Left cardiac atrium (tissue), 4 donors: ENCODE results near the gene AKAP11. TPM values are rescaled to one million over a fixed set of nuclear protein-coding genes. Genes with fewer than 3 reads are reported as not detected.

Experiments
- ATAC-seq, 2 donors: fragments of 200-7000 bp; cut with Tn5 transposase; one replicate each; pipeline ENCODE4 v1.9.1; 2020; ENCODE audit warnings: mild to moderate bottlenecking in 2 of 2, moderate library complexity in 2 of 2
- DNase-seq: peaks from one replicate; pipeline ENCODE4 v3.0.0-alpha.2; 2020
- intact Hi-C, 2 donors: fragments of 100-400 bp; cut with DNase I; formaldehyde crosslinking; loops; one replicate each; pipeline versions ENCODE4 v1.14.1 to v1.15.1; 2022 to 2023
- total RNA-seq, 2 donors: library from RNA; stranded (reverse); fragmentation: NEBNext Ultra II Directional; extraction: Animal tissue kit (Norgen Biotek cat#: 25700); gene quantifications; one replicate each; pipeline ENCODE4 v1.2.1, GENCODE V29; 2021
- donor health status: DM: no; HTN: yes; CAD: no.
- donor health status: DM: no; HTN: yes; CAD: no; lungs with severe emphysema.
- donor health status: DM: yes; HTN: yes; CAD: no.
- donor health status: Dilated cardiomyopathy.

AKAP11 gene
- total RNA-seq, 2 donors from 2014 or later, result 21.6 to 33.7 TPM

- DNase-seq (no peak), ATAC-seq (no peak)
- intact Hi-C loops, result no loop called here
Measured at GRCh38 chr13:42370229-42370628, 98.3 kb downstream of the AKAP11 start.

Other genes with a start within 250 kb of the AKAP11 start
- gene DGKH, start 223.5 kb upstream of the AKAP11 start, total RNA-seq, result 1 to 10 TPM; 4.0 to 8.8 TPM